NB4 (cell line): Measurements from ENCODE around the gene CST1.

Experiments
- POLR2A ChIP-seq: IDR thresholded peaks from 2 replicates; pipeline ENCODE4 v1.6.1; 2011; ENCODE audit warnings: mild to moderate bottlenecking; ENCODE audit not compliant: insufficient read length; ENCODE audit errors: extremely low read depth
- TF ChIP-seq, protein P1 (sequence below): IDR thresholded peaks from one replicate; pipeline ENCODE4 v1.5.1; 2012; ENCODE audit warnings: low read depth, low read length

DNA sequence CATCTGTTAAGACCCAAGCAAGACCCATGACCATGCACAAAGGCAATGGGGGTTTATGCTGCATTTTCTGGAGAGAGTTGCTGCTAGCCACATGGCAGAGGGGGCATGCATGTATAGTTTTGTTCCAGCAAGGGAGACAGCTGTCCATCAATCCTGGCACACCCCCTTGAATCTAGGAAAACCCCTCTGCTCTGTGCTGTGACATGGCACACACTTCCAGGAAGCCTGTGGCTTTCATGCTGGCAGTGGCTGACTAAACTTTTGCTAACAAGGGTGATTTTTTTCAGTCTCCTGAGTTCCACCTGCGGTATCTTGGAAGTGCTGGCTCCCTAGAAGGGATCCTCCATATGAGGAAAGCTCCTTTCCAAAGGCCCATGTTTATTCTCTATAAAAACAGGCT lies 52.8 kb downstream of the CST1 start:
- TF ChIP-seq, protein P1, sequence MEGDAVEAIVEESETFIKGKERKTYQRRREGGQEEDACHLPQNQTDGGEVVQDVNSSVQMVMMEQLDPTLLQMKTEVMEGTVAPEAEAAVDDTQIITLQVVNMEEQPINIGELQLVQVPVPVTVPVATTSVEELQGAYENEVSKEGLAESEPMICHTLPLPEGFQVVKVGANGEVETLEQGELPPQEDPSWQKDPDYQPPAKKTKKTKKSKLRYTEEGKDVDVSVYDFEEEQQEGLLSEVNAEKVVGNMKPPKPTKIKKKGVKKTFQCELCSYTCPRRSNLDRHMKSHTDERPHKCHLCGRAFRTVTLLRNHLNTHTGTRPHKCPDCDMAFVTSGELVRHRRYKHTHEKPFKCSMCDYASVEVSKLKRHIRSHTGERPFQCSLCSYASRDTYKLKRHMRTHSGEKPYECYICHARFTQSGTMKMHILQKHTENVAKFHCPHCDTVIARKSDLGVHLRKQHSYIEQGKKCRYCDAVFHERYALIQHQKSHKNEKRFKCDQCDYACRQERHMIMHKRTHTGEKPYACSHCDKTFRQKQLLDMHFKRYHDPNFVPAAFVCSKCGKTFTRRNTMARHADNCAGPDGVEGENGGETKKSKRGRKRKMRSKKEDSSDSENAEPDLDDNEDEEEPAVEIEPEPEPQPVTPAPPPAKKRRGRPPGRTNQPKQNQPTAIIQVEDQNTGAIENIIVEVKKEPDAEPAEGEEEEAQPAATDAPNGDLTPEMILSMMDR = no peak
- no peak for TF ChIP-seq POLR2A
